K562 (cell line): Measurements from ENCODE around the gene HCRT. TPM values are rescaled to one million over a fixed set of nuclear protein-coding genes. Genes with fewer than 3 reads are reported as not detected.

ENCODE experiments used
- polyA plus RNA-seq, 8 experiments: library from polyadenylated mRNA; depleted of rRNA in 4 of 8; stranded (reverse) in 5 of 8; unstranded in 3 of 8; fragments of >200 nt; fragmentation: Nextera tagmentation in 2 of 8; fragmentation: Illumina TruSeq in 1 of 8; extraction: Ambion mirVana in 2 of 8; extraction: Trizol in 1 of 8; gene quantifications; 2 replicates each; pipeline versions ENCODE4 v1.2.1 to v1.2.3, GENCODE V29; 2011 to 2014; ENCODE audit warnings: inconsistent platforms in 1 of 8, missing spikeins in 1 of 8
- total RNA-seq, 7 experiments: library from RNA; depleted of rRNA in 6 of 7; stranded (reverse); fragments of >200 nt in 6 of 7; fragmentation: Illumina TruSeq in 2 of 7; extraction: Trizol in 2 of 7; gene quantifications; 2 replicates each; pipeline versions ENCODE4 v1.2.1 to v1.2.3, GENCODE V29; 2011 to 2021; ENCODE audit warnings: low replicate concordance in 1 of 7
- TF ChIP-seq, protein P1 (sequence below): sonication (generic); formaldehyde crosslinking; IDR thresholded peaks from 2 replicates; pipeline ENCODE4 v1.8.0; 2022; ENCODE audit warnings: mild to moderate bottlenecking, missing genetic modification reagents, borderline replicate concordance
- TF ChIP-seq, protein P2 (sequence below): fragments of 150-350 bp; IDR thresholded peaks from 2 replicates; pipeline ENCODE4 v1.6.1; 2014; ENCODE audit warnings: low read depth, mild to moderate bottlenecking, low read length, borderline replicate concordance
- TF ChIP-seq, protein P3 (sequence below): sonication (generic); formaldehyde crosslinking; IDR thresholded peaks from 2 replicates; pipeline ENCODE4 v1.8.1; 2023; ENCODE audit warnings: mild to moderate bottlenecking, missing genetic modification reagents

HCRT gene
- total and polyA plus RNA-seq, 9 of the 15 experiments (the other 6 are each of a cell fraction or from before 2014, with no cell fraction given) = not detected

DNA sequence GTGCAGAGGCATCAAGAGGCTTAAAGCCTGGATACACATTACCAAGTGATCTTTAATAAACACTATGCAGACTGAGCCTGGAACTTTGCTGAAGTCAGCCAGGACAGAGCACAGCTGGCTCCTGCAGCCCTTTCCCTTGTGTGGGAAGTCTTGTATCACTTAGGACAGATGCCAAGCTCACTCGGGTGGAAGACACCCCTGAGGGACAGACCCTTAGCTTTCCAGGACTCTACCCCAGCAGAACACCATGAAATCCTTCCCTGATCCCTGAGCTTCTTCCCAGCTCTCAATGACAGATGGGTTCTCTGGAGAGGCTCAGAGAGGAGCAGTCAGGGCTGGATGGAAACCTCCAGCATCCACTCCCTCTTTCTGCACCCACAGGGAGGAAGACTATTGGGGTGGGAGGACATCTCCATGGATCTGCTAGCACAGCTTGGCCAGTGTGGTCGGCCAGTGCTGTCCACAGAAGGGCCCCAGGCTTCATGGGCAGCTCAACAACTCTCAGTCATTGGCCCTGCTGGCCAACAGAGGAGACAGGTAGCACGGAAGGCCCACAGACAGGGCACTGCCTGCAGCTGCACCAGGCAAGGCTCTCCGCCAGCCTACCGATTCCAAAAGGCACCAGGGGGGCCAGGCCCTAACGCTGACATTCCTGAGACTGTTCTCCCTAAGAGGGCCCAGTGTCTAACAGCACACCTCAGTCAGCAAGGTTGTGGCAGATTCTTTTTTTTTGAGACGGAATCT lies 46.3 kb downstream of the HCRT start (continued):
- TF ChIP-seq, protein P1, sequence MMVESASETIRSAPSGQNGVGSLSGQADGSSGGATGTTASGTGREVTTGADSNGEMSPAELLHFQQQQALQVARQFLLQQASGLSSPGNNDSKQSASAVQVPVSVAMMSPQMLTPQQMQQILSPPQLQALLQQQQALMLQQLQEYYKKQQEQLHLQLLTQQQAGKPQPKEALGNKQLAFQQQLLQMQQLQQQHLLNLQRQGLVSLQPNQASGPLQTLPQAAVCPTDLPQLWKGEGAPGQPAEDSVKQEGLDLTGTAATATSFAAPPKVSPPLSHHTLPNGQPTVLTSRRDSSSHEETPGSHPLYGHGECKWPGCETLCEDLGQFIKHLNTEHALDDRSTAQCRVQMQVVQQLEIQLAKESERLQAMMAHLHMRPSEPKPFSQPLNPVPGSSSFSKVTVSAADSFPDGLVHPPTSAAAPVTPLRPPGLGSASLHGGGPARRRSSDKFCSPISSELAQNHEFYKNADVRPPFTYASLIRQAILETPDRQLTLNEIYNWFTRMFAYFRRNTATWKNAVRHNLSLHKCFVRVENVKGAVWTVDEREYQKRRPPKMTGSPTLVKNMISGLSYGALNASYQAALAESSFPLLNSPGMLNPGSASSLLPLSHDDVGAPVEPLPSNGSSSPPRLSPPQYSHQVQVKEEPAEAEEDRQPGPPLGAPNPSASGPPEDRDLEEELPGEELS (CRISPR knock-in tag) = no peak
- TF ChIP-seq, protein P2, sequence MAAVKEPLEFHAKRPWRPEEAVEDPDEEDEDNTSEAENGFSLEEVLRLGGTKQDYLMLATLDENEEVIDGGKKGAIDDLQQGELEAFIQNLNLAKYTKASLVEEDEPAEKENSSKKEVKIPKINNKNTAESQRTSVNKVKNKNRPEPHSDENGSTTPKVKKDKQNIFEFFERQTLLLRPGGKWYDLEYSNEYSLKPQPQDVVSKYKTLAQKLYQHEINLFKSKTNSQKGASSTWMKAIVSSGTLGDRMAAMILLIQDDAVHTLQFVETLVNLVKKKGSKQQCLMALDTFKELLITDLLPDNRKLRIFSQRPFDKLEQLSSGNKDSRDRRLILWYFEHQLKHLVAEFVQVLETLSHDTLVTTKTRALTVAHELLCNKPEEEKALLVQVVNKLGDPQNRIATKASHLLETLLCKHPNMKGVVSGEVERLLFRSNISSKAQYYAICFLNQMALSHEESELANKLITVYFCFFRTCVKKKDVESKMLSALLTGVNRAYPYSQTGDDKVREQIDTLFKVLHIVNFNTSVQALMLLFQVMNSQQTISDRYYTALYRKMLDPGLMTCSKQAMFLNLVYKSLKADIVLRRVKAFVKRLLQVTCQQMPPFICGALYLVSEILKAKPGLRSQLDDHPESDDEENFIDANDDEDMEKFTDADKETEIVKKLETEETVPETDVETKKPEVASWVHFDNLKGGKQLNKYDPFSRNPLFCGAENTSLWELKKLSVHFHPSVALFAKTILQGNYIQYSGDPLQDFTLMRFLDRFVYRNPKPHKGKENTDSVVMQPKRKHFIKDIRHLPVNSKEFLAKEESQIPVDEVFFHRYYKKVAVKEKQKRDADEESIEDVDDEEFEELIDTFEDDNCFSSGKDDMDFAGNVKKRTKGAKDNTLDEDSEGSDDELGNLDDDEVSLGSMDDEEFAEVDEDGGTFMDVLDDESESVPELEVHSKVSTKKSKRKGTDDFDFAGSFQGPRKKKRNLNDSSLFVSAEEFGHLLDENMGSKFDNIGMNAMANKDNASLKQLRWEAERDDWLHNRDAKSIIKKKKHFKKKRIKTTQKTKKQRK = no peak
- TF ChIP-seq, protein P3, sequence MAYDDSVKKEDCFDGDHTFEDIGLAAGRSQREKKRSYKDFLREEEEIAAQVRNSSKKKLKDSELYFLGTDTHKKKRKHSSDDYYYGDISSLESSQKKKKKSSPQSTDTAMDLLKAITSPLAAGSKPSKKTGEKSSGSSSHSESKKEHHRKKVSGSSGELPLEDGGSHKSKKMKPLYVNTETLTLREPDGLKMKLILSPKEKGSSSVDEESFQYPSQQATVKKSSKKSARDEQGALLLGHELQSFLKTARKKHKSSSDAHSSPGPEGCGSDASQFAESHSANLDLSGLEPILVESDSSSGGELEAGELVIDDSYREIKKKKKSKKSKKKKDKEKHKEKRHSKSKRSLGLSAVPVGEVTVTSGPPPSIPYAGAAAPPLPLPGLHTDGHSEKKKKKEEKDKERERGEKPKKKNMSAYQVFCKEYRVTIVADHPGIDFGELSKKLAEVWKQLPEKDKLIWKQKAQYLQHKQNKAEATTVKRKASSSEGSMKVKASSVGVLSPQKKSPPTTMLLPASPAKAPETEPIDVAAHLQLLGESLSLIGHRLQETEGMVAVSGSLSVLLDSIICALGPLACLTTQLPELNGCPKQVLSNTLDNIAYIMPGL (CRISPR knock-in tag) = no peak
